ENCODE results near the gene ERFL. TPM values are rescaled to one million over a fixed set of nuclear protein-coding genes. Genes with fewer than 3 reads are reported as not detected.
"Not testable (repeated sequence)": the region's sequence is repeated elsewhere in the genome, so short reads cannot be mapped to it uniquely, and the experiment has no call there.

Gene ERFL
- total RNA-seq, 2 experiments from 2014 or later, result 1.3 to 2.0 TPM

- intact Hi-C loops (cut with micrococcal nuclease), result loop anchor here (10.0 kb wide), 1 partner anchor 318 kb away; no protein-coding TSS in a partner anchor
- Mint-ChIP-seq H3K4me1 (ENCODE audit: low read depth) (peaks cover 64% of the 10 kb centered on the region), H3K4me3 (peak within 1 kb of the TSS; percentile 32), H3K27me3 (no peaks in the 10 kb centered on the region), H3K36me3 (peaks cover 9% of the 10 kb centered on the region), H3K9me3 (no peaks in the 10 kb centered on the region), H3K27ac (peak within 1 kb of the TSS; percentile 81)
- POLR2A ChIA-PET, result interaction anchor here (1.0 to 1.4 kb wide), 3 partner anchors 15 to 17 kb away, joined by 3 to 4 read pairs (median 4); partner anchors contain the start of gene RPS19
- peak; percentile 46 for DNase-seq
- CTCF ChIA-PET, result interaction anchor here (0.6 to 8.3 kb wide), 3 partner anchors 8 to 504 kb away, joined by 3 to 119 read pairs (median 3); partner anchors contain the start of gene ARHGEF1
Measured at GRCh38 chr19:41876847-41877832, 51.1 kb downstream of the ERFL start, which contains the start of gene CD79A. CD79A (plus strand) TSS chr19:41877279; CDS start chr19:41877305, 26 bp downstream.

- H3K27me3 Mint-ChIP-seq, DNase-seq, H3K9me3 Mint-ChIP-seq: not testable (repeated sequence)
- H3K27ac Mint-ChIP-seq, result peak overlapping the region; percentile 90
- peak overlapping the region; percentile 33 for H3K4me3 Mint-ChIP-seq
- H3K36me3 Mint-ChIP-seq, result peaks cover 19% of the 10 kb centered on the region
- peaks cover 68% of the 10 kb centered on the region for H3K4me1 Mint-ChIP-seq (ENCODE audit: low read depth)
- intact Hi-C loops (cut with micrococcal nuclease), result loop anchor here (1.0 to 10.0 kb wide), 3 partner anchors 11 to 319 kb away; no protein-coding TSS in a partner anchor
- ChIA-PET CTCF (interaction anchor here (0.7 to 8.3 kb wide), 5 partner anchors 9 to 76 kb away, joined by 3 to 119 read pairs (median 5); partner anchors contain the start of gene ARHGEF1), POLR2A (interaction anchor here (0.6 to 4.7 kb wide), 7 partner anchors 8 to 69 kb away, joined by 3 to 28 read pairs (median 4); partner anchors contain the start of genes ARHGEF1, ERFL and RPS19)
Measured at GRCh38 chr19:41875973-41876372, 52.3 kb downstream of the ERFL start.

- no peaks in the 10 kb centered on the region for H3K27me3 Mint-ChIP-seq
- H3K9me3 Mint-ChIP-seq, result no peaks in the 10 kb centered on the region
- intact Hi-C loops (cut with micrococcal nuclease), result loop anchor here (1.0 to 10.0 kb wide), 3 partner anchors 78 to 326 kb away; no protein-coding TSS in a partner anchor
- POLR2A ChIA-PET, result interaction anchor here (1.0 to 4.7 kb wide), 10 partner anchors 11 to 86 kb away, joined by 3 to 84 read pairs (median 4); partner anchors contain the start of genes ARHGEF1, RABAC1 and RPS19
- peak overlapping the region; percentile 96 for H3K27ac Mint-ChIP-seq
- H3K4me3 Mint-ChIP-seq, result no peak overlapping the region
- H3K4me1 Mint-ChIP-seq (ENCODE audit: low read depth), result peaks cover 84% of the 10 kb centered on the region
- CTCF ChIA-PET, result interaction anchor here (1.0 to 8.3 kb wide), 14 partner anchors 10 to 250 kb away, joined by 3 to 119 read pairs (median 5); partner anchors contain the start of genes ARHGEF1, RABAC1 and RPS19
- peak; percentile 80 for DNase-seq
- H3K36me3 Mint-ChIP-seq, result peaks cover 42% of the 10 kb centered on the region
Measured at GRCh38 chr19:41872775-41873647, 55.2 kb downstream of the ERFL start.

- intact Hi-C loops (cut with micrococcal nuclease), result loop anchor here (5.0 to 10.0 kb wide), 2 partner anchors 322 to 325 kb away; no protein-coding TSS in a partner anchor
- no peak for DNase-seq
- peak overlapping the region; percentile 96 for H3K27ac Mint-ChIP-seq
- H3K9me3 Mint-ChIP-seq, result no peaks in the 10 kb centered on the region
- H3K27me3 Mint-ChIP-seq, result no peaks in the 10 kb centered on the region
- H3K36me3 Mint-ChIP-seq, result peaks cover 48% of the 10 kb centered on the region
- CTCF ChIA-PET, result interaction anchor here (0.9 to 8.3 kb wide), 14 partner anchors 12 to 251 kb away, joined by 3 to 119 read pairs (median 5); partner anchors contain the start of genes ARHGEF1, RABAC1 and RPS19
- POLR2A ChIA-PET, result interaction anchor here (1.1 to 4.7 kb wide), 8 partner anchors 11 to 87 kb away, joined by 3 to 84 read pairs (median 6); partner anchors contain the start of genes ARHGEF1, RABAC1 and RPS19
- H3K4me3 Mint-ChIP-seq, result no peak overlapping the region
- H3K4me1 Mint-ChIP-seq (ENCODE audit: low read depth), result peaks cover 84% of the 10 kb centered on the region
Measured at GRCh38 chr19:41872384-41872774, 55.9 kb downstream of the ERFL start.

GRCh38 chr19:41871573-41872383 is 56.5 kb downstream of the ERFL start:
- Mint-ChIP-seq H3K9me3 (no peaks in the 10 kb centered on the region), H3K27ac (peak overlapping the region; percentile 96), H3K4me3 (peak overlapping the region; percentile 36), H3K27me3 (no peaks in the 10 kb centered on the region), H3K4me1 (ENCODE audit: low read depth) (peaks cover 82% of the 10 kb centered on the region), H3K36me3 (peaks cover 48% of the 10 kb centered on the region)
- peak; percentile 90 for DNase-seq
- ChIA-PET POLR2A (interaction anchor here (1.1 to 4.7 kb wide), 6 partner anchors 11 to 88 kb away, joined by 3 to 84 read pairs (median 18); partner anchors contain the start of genes ARHGEF1, RABAC1 and RPS19), CTCF (interaction anchor here (0.9 to 8.3 kb wide), 9 partner anchors 12 to 158 kb away, joined by 3 to 119 read pairs (median 18); partner anchors contain the start of genes ARHGEF1, RABAC1 and RPS19)
- intact Hi-C loops (cut with micrococcal nuclease), result loop anchor here (1.0 to 10.0 kb wide), 6 partner anchors 11 to 324 kb away; partner anchors contain the start of genes ERFL and RPS19

- POLR2A ChIA-PET, result interaction anchor here (0.6 to 4.6 kb wide), 5 partner anchors 9 to 75 kb away, joined by 3 to 84 read pairs (median 4); partner anchors contain the start of genes ARHGEF1 and RPS19
Measured at GRCh38 chr19:41870401-41870873, 57.8 kb downstream of the ERFL start.

GRCh38 chr19:41869374-41869955 is 58.8 kb downstream of the ERFL start:
- no peak for DNase-seq
- intact Hi-C loops (cut with micrococcal nuclease), result no loop called here
- no peaks in the 10 kb centered on the region for H3K9me3 Mint-ChIP-seq
- H3K4me3 Mint-ChIP-seq, result no peak overlapping the region
- ChIA-PET CTCF (interaction anchor here (1.9 to 6.4 kb wide), 2 partner anchors 10 to 83 kb away, joined by 7 to 51 read pairs; partner anchors contain the start of gene RPS19), POLR2A (interaction anchor here (1.5 to 4.6 kb wide), 5 partner anchors 9 to 88 kb away, joined by 4 to 84 read pairs (median 17); partner anchors contain the start of genes ARHGEF1 and RPS19)
- peak overlapping the region; percentile 96 for H3K27ac Mint-ChIP-seq
- peaks cover 62% of the 10 kb centered on the region for H3K36me3 Mint-ChIP-seq
- H3K4me1 Mint-ChIP-seq (ENCODE audit: low read depth), result peaks cover 80% of the 10 kb centered on the region
- H3K27me3 Mint-ChIP-seq, result no peaks in the 10 kb centered on the region

More at GRCh38 chr19:41870401-41870873, 57.8 kb downstream of the ERFL start:
- Mint-ChIP-seq H3K9me3 (no peaks in the 10 kb centered on the region), H3K36me3 (peaks cover 55% of the 10 kb centered on the region), H3K27ac (peak overlapping the region; percentile 96), H3K4me3 (peak overlapping the region; percentile 32), H3K27me3 (no peaks in the 10 kb centered on the region), H3K4me1 (ENCODE audit: low read depth) (peaks cover 78% of the 10 kb centered on the region)
- CTCF ChIA-PET, result interaction anchor here (1.4 to 8.3 kb wide), 3 partner anchors 11 to 82 kb away, joined by 4 to 119 read pairs (median 51); partner anchors contain the start of genes ARHGEF1 and RPS19
- intact Hi-C loops (cut with micrococcal nuclease), result loop anchor here (2.0 to 10.0 kb wide), 5 partner anchors 16 to 324 kb away; partner anchors contain the start of gene ERFL
- DNase-seq, result peak; percentile 66

GRCh38 chr19:41868989-41869300 is 59.3 kb downstream of the ERFL start:
- H3K27me3 Mint-ChIP-seq, result no peaks in the 10 kb centered on the region
- H3K4me3 Mint-ChIP-seq, result no peak overlapping the region
- ChIA-PET POLR2A (interaction anchor here (0.9 to 2.4 kb wide), 6 partner anchors 9 to 88 kb away, joined by 3 to 22 read pairs (median 5); partner anchors contain the start of gene RPS19), CTCF (interaction anchor here (1.9 kb wide), 1 partner anchor 83 kb away, joined by 7 read pairs; no protein-coding TSS in a partner anchor)
- H3K36me3 Mint-ChIP-seq, result peaks cover 67% of the 10 kb centered on the region
- DNase-seq, result no peak
- peaks cover 83% of the 10 kb centered on the region for H3K4me1 Mint-ChIP-seq (ENCODE audit: low read depth)
- H3K9me3 Mint-ChIP-seq, result no peaks in the 10 kb centered on the region
- peak overlapping the region; percentile 96 for H3K27ac Mint-ChIP-seq
- intact Hi-C loops (cut with micrococcal nuclease), result no loop called here

GRCh38 chr19:41868120-41868988 is 59.9 kb downstream of the ERFL start:
- no peak for DNase-seq
- Mint-ChIP-seq H3K9me3 (no peaks in the 10 kb centered on the region), H3K4me1 (ENCODE audit: low read depth) (peaks cover 85% of the 10 kb centered on the region), H3K36me3 (peaks cover 70% of the 10 kb centered on the region), H3K4me3 (no peak overlapping the region), H3K27me3 (no peaks in the 10 kb centered on the region), H3K27ac (peak overlapping the region; percentile 96)
- CTCF ChIA-PET, result interaction anchor here (1.4 to 1.9 kb wide), 2 partner anchors 18 to 84 kb away, joined by 4 to 7 read pairs; no protein-coding TSS in a partner anchor
- intact Hi-C loops (cut with micrococcal nuclease), result no loop called here
- POLR2A ChIA-PET, result interaction anchor here (0.9 to 2.4 kb wide), 6 partner anchors 8 to 89 kb away, joined by 3 to 22 read pairs (median 5); partner anchors contain the start of gene RPS19

All from activated CD4-positive, alpha-beta memory T cell treated with anti-CD3 and anti-CD28 coated beads for 36 hours (primary cell).